GM13977 (cell line): ENCODE measurements around the gene CNTLN.

ENCODE experiments used
- DNase-seq: peaks from one replicate; pipeline ENCODE4 v3.0.0; 2012; ENCODE audit warnings: low spot score
- CTCF ChIP-seq: IDR thresholded peaks from 2 replicates; pipeline ENCODE4 v1.5.1; 2012; ENCODE audit warnings: mild to moderate bottlenecking, control low read depth; ENCODE audit not compliant: insufficient read depth; ENCODE audit errors: extremely low read depth, missing control alignments
- in situ Hi-C: fragments of 300-500 bp; cut with MboI; formaldehyde crosslinking; loops from one replicate; pipeline ENCODE4 v1.12.0; 2022; ENCODE audit warnings: low sequenced_read_pairs, low pct_unique_long_range_greater_than_20kb, mixed read lengths, inconsistent platforms; ENCODE audit not compliant: unreplicated experiment

The CNTLN gene

GRCh38 chr9:17137566-17137965 lies 2.7 kb downstream of the CNTLN start:
- in situ Hi-C loops = no loop called here

GRCh38 chr9:17138503-17138902 lies 3.7 kb downstream of the CNTLN start:
- in situ Hi-C loops = no loop called here
- DNase-seq = no peak
- TF ChIP-seq CTCF = no peak

More at GRCh38 chr9:17137566-17137965, 2.7 kb downstream of the CNTLN start:
- DNase-seq = no peak
- no peak for TF ChIP-seq CTCF

- no peak for TF ChIP-seq CTCF
- no peak for DNase-seq
- in situ Hi-C loops = no loop called here
Observed at GRCh38 chr9:17140418-17140817, 5.6 kb downstream of the CNTLN start.

- no peak for TF ChIP-seq CTCF
- DNase-seq = no peak
- in situ Hi-C loops = no loop called here
Observed at GRCh38 chr9:17148324-17148723, 13.5 kb downstream of the CNTLN start.

- in situ Hi-C loops = no loop called here
- DNase-seq = no peak
- TF ChIP-seq CTCF = no peak
Observed at GRCh38 chr9:17159469-17159868, 24.6 kb downstream of the CNTLN start.

- TF ChIP-seq CTCF = no peak
- DNase-seq = no peak
- in situ Hi-C loops = no loop called here
Observed at GRCh38 chr9:17160327-17160726, 25.5 kb downstream of the CNTLN start.

- in situ Hi-C loops = no loop called here
- TF ChIP-seq CTCF = no peak
- no peak for DNase-seq
Observed at GRCh38 chr9:17165764-17166163, 30.9 kb downstream of the CNTLN start.
